ENCODE measurements around the gene TSN. TPM values are rescaled to one million over a fixed set of nuclear protein-coding genes. Genes with fewer than 3 reads are reported as not detected.

Gene TSN
- total and polyA plus RNA-seq, 7 donors, result 15.6 to 51.5 (median 36.0) TPM

DNA sequence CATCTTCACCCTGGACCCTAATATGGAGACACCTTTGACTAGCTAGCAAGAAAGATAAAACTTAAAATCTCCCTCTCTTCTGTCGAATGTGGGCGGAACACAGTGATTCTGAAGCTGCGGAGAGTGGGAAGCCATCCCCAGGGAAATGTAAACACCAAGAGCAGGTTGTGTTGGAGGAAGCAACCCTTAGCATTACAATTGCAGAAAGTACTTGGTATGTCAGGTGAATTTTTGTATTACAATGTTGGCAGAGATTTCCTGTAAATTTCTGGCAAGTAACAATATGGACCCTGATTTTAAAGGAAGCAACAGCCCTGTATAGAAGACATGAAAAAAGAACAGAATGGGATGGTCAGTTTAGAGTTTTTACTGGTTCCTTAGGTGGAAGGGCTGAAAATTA lies 35.8 kb downstream of the TSN start:
- H3K4me3 ChIP-seq, result no peak overlapping the region
- intact Hi-C loops (cut with DNase I), result no loop called here
- H3K27me3 ChIP-seq, result peaks cover 0 to 3% (median 0%) of the 10 kb centered on the region in 3 donors
- no peaks in the 10 kb centered on the region for H3K36me3 ChIP-seq
- H3K4me1 ChIP-seq, result no peaks in the 10 kb centered on the region
- TF ChIP-seq POLR2A (IDR thresholded peaks at IDR 0.05), result no peak
- TF ChIP-seq EP300 (IDR thresholded peaks at IDR 0.05), result no peak
- no peak for TF ChIP-seq POLR2AphosphoS5 (IDR thresholded peaks at IDR 0.05)
- TF ChIP-seq, protein P1, sequence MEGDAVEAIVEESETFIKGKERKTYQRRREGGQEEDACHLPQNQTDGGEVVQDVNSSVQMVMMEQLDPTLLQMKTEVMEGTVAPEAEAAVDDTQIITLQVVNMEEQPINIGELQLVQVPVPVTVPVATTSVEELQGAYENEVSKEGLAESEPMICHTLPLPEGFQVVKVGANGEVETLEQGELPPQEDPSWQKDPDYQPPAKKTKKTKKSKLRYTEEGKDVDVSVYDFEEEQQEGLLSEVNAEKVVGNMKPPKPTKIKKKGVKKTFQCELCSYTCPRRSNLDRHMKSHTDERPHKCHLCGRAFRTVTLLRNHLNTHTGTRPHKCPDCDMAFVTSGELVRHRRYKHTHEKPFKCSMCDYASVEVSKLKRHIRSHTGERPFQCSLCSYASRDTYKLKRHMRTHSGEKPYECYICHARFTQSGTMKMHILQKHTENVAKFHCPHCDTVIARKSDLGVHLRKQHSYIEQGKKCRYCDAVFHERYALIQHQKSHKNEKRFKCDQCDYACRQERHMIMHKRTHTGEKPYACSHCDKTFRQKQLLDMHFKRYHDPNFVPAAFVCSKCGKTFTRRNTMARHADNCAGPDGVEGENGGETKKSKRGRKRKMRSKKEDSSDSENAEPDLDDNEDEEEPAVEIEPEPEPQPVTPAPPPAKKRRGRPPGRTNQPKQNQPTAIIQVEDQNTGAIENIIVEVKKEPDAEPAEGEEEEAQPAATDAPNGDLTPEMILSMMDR (IDR thresholded peaks at IDR 0.05), result no peak
- no peak overlapping the region for H3K27ac ChIP-seq
- peaks cover 0 to 8% (median 0%) of the 10 kb centered on the region in 4 donors for H3K9me3 ChIP-seq
- no peak for DNase-seq
- WGBS, 2 donors, result 80 to 91% methylated on average over 3 of the region's 3 CpGs

DNA sequence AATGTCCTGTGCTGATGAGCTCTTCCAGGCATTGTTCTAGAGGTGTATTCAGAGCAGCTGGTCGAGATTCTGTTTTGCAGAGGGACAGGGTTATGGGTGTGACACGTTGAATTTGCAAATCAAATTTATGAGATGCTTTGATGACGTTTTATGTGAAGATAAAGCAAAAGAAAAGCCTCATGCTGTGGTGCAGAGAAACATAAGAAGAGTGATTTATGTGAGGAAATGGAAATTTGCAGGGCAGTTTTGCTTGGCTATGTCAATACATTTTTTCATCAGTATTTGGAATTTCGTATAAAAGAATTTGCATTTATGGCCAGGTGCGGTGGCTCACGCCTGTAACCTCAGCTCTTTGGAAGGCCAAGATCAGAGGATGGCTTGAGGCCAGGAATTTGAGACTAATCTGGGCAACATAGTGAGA lies 36.4 kb downstream of the TSN start:
- peaks cover 0 to 8% (median 0%) of the 10 kb centered on the region in 4 donors for H3K9me3 ChIP-seq
- WGBS, 2 donors, result 11 to 44% methylated on average over 6 of the region's 6 CpGs
- no peak for DNase-seq
- H3K4me1 ChIP-seq, result no peaks in the 10 kb centered on the region
- H3K27me3 ChIP-seq, result peaks cover 0 to 3% (median 0%) of the 10 kb centered on the region in 3 donors
- no peak overlapping the region for H3K4me3 ChIP-seq
- H3K27ac ChIP-seq, result no peak overlapping the region
- no peaks in the 10 kb centered on the region for H3K36me3 ChIP-seq
- intact Hi-C loops (cut with DNase I), result no loop called here
- TF ChIP-seq, protein P1 (IDR thresholded peaks at IDR 0.05), result no peak
- TF ChIP-seq POLR2AphosphoS5 (IDR thresholded peaks at IDR 0.05) (no peak), POLR2A (IDR thresholded peaks at IDR 0.05) (no peak), EP300 (IDR thresholded peaks at IDR 0.05) (no peak)

DNA sequence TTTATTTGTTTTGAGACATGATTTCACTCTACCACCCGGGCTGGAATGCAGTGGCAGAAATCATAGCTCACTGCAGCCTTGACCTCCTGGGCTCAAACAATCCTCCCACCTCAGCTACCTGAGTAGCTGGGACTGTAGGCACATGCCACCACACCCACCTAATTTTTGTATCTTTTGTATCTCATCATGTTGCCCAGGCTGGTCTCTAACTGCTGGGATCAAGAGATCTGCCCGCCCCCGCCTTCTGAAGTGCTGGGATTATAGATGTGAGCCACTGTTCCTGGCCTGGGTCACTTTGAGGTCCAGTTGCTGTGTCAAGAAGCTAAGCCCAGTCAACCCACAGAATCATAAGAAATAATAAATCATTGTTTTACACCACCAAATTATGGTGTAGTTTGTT lies 38.4 kb downstream of the TSN start:
- intact Hi-C loops (cut with DNase I), result no loop called here
- 78 to 87% methylated on average over 3 of the region's 3 CpGs for WGBS, 2 donors
- H3K36me3 ChIP-seq, result no peaks in the 10 kb centered on the region
- no peak for DNase-seq
- H3K27me3 ChIP-seq, result peaks cover 0 to 3% (median 0%) of the 10 kb centered on the region in 3 donors
- H3K9me3 ChIP-seq, result peaks cover 0 to 3% (median 0%) of the 10 kb centered on the region in 4 donors
- no peak overlapping the region for H3K4me3 ChIP-seq
- TF ChIP-seq EP300 (IDR thresholded peaks at IDR 0.05) (no peak), POLR2A (IDR thresholded peaks at IDR 0.05) (no peak), POLR2AphosphoS5 (IDR thresholded peaks at IDR 0.05) (no peak)
- TF ChIP-seq, protein P1 (IDR thresholded peaks at IDR 0.05), result no peak
- H3K27ac ChIP-seq, result no peak overlapping the region
- H3K4me1 ChIP-seq, result no peaks in the 10 kb centered on the region

DNA sequence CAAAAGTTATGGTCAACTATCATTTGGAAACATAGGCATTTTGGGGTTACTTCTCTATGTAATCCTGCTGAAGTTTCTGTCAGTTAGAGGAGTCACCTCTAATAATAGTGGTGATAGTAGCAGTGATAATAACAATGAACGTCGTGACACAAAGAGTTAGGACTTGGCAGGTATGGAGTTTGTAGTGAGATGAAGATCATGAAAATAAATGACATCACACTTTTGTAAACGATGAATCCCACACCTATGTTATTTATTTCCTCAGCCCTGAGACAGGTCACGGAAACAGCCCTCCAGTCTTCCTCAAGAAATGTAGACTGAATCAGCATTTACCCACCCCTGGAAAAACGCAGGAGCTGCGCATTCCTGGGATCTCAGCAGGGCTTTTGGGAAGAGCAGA lies 38.8 kb downstream of the TSN start:
- intact Hi-C loops (cut with DNase I), result no loop called here
- no peaks in the 10 kb centered on the region for H3K4me1 ChIP-seq
- H3K9me3 ChIP-seq, result no peaks in the 10 kb centered on the region
- H3K36me3 ChIP-seq, result no peaks in the 10 kb centered on the region
- no peak overlapping the region for H3K4me3 ChIP-seq
- 74 to 87% methylated on average over 6 of the region's 6 CpGs for WGBS, 2 donors
- TF ChIP-seq POLR2A (IDR thresholded peaks at IDR 0.05), result no peak
- TF ChIP-seq POLR2AphosphoS5 (IDR thresholded peaks at IDR 0.05), result no peak
- no peak for TF ChIP-seq EP300 (IDR thresholded peaks at IDR 0.05)
- TF ChIP-seq, protein P1 (IDR thresholded peaks at IDR 0.05), result no peak
- no peak for DNase-seq
- peaks cover 0 to 3% (median 0%) of the 10 kb centered on the region in 3 donors for H3K27me3 ChIP-seq
- H3K27ac ChIP-seq, result no peak overlapping the region

DNA sequence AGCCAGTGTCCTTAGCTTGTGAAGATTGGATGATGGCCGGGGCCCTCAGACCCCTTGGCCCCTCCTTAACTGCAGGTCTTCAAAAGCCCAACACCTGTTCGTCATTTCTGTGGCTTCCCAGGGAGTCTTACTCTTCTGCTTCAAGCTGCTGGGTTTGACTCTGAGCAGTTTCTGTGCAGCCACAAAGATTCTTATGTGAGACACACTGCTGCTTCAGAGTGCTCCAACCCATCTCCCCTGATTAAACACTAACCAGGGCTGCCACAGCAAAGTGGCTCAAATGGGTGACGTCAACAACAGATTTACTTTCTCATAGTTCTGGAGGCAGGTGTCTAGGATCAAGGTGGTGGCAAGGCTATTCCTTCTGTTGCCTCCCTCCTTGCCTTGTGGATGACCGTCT lies 40.8 kb downstream of the TSN start:
- 85 to 88% methylated on average over 4 of the region's 4 CpGs for WGBS, 2 donors
- TF ChIP-seq POLR2AphosphoS5 (IDR thresholded peaks at IDR 0.05) (no peak), POLR2A (IDR thresholded peaks at IDR 0.05) (no peak), EP300 (IDR thresholded peaks at IDR 0.05) (no peak)
- TF ChIP-seq, protein P1 (IDR thresholded peaks at IDR 0.05), result no peak
- Histone ChIP-seq H3K4me3 (no peak overlapping the region), H3K36me3 (no peaks in the 10 kb centered on the region), H3K27ac (no peak overlapping the region), H3K4me1 (no peaks in the 10 kb centered on the region), H3K27me3 (peaks cover 0 to 3% (median 0%) of the 10 kb centered on the region in 3 donors), H3K9me3 (peaks cover 0 to 1% (median under 1%) of the 10 kb centered on the region in 4 donors)
- DNase-seq, result no peak
- intact Hi-C loops (cut with DNase I), result no loop called here
